IPS-15b (cell line): Measurements from ENCODE around the gene ITCH.

Experiments
- H3K27me3 ChIP-seq: one replicate; pipeline ENCODE4 v1.6.1; 2013; ENCODE audit warnings: low read length; ENCODE audit not compliant: control insufficient read depth, insufficient read depth
- H3K36me3 ChIP-seq: one replicate; pipeline ENCODE4 v1.6.1; 2013; ENCODE audit warnings: low read length; ENCODE audit not compliant: control insufficient read depth, insufficient read depth
- H3K4me1 ChIP-seq: one replicate; pipeline ENCODE4 v1.6.1; 2013; ENCODE audit warnings: mild to moderate bottlenecking, low read length; ENCODE audit not compliant: control insufficient read depth, insufficient read depth
- H3K4me3 ChIP-seq: one replicate; pipeline ENCODE4 v1.5.1; 2013; ENCODE audit warnings: low read depth, low read length
- H3K9ac ChIP-seq: one replicate; pipeline ENCODE4 v1.6.1; 2013; ENCODE audit warnings: low read depth, mild to moderate bottlenecking, low read length
- H3K9me3 ChIP-seq: one replicate; pipeline ENCODE4 v1.6.1; 2013; ENCODE audit warnings: mild to moderate bottlenecking, low read length; ENCODE audit not compliant: control insufficient read depth, insufficient read depth

ITCH gene

GRCh38 chr20:34449674-34450592 is 86.9 kb downstream of the ITCH start:
- H3K9me3 ChIP-seq = no peaks in the 10 kb centered on the region
- H3K4me3 ChIP-seq = no peak overlapping the region
- no peaks in the 10 kb centered on the region for H3K27me3 ChIP-seq
- H3K4me1 ChIP-seq = no peaks in the 10 kb centered on the region
- no peak overlapping the region for H3K9ac ChIP-seq
- H3K36me3 ChIP-seq = peaks cover 2% of the 10 kb centered on the region

GRCh38 chr20:34452281-34452982 is 89.4 kb downstream of the ITCH start:
- no peaks in the 10 kb centered on the region for H3K4me1 ChIP-seq
- no peaks in the 10 kb centered on the region for H3K27me3 ChIP-seq
- H3K9me3 ChIP-seq = no peaks in the 10 kb centered on the region
- H3K4me3 ChIP-seq = no peak overlapping the region
- no peaks in the 10 kb centered on the region for H3K36me3 ChIP-seq
- no peak overlapping the region for H3K9ac ChIP-seq

- Histone ChIP-seq H3K9ac (no peak overlapping the region), H3K27me3 (no peaks in the 10 kb centered on the region), H3K9me3 (no peaks in the 10 kb centered on the region), H3K4me1 (no peaks in the 10 kb centered on the region), H3K4me3 (no peak overlapping the region), H3K36me3 (peaks cover 17% of the 10 kb centered on the region)
Measured at GRCh38 chr20:34458631-34459030, 95.6 kb downstream of the ITCH start.

GRCh38 chr20:34459209-34459897 is 96.3 kb downstream of the ITCH start:
- H3K4me1 ChIP-seq = no peaks in the 10 kb centered on the region
- no peaks in the 10 kb centered on the region for H3K9me3 ChIP-seq
- no peak overlapping the region for H3K4me3 ChIP-seq
- no peak overlapping the region for H3K9ac ChIP-seq
- H3K36me3 ChIP-seq = peaks cover 17% of the 10 kb centered on the region
- no peaks in the 10 kb centered on the region for H3K27me3 ChIP-seq

- H3K9ac ChIP-seq = no peak overlapping the region
- no peaks in the 10 kb centered on the region for H3K9me3 ChIP-seq
- H3K4me1 ChIP-seq = no peaks in the 10 kb centered on the region
- H3K27me3 ChIP-seq = no peaks in the 10 kb centered on the region
- peaks cover 17% of the 10 kb centered on the region for H3K36me3 ChIP-seq
- no peak overlapping the region for H3K4me3 ChIP-seq
Measured at GRCh38 chr20:34461779-34462087, 98.7 kb downstream of the ITCH start.

GRCh38 chr20:34468951-34469350 is 105.9 kb downstream of the ITCH start:
- no peaks in the 10 kb centered on the region for H3K9me3 ChIP-seq
- no peaks in the 10 kb centered on the region for H3K27me3 ChIP-seq
- H3K9ac ChIP-seq = no peak overlapping the region
- H3K4me3 ChIP-seq = no peak overlapping the region
- H3K4me1 ChIP-seq = no peaks in the 10 kb centered on the region
- H3K36me3 ChIP-seq = no peaks in the 10 kb centered on the region

- no peaks in the 10 kb centered on the region for H3K36me3 ChIP-seq
- no peak overlapping the region for H3K4me3 ChIP-seq
Measured at GRCh38 chr20:34472246-34472925, 109.3 kb downstream of the ITCH start.

GRCh38 chr20:34473262-34473883 is 110.3 kb downstream of the ITCH start:
- Histone ChIP-seq H3K4me1 (no peaks in the 10 kb centered on the region), H3K27me3 (no peaks in the 10 kb centered on the region), H3K4me3 (no peak overlapping the region), H3K9me3 (no peaks in the 10 kb centered on the region), H3K36me3 (no peaks in the 10 kb centered on the region), H3K9ac (no peak overlapping the region)

More at GRCh38 chr20:34472246-34472925, 109.3 kb downstream of the ITCH start:
- Histone ChIP-seq H3K4me1 (no peaks in the 10 kb centered on the region), H3K27me3 (no peaks in the 10 kb centered on the region), H3K9me3 (no peaks in the 10 kb centered on the region), H3K9ac (no peak overlapping the region)

- Histone ChIP-seq H3K36me3 (peaks cover 6% of the 10 kb centered on the region), H3K9ac (no peak overlapping the region), H3K9me3 (no peaks in the 10 kb centered on the region)
Measured at GRCh38 chr20:34475979-34476736, 113.1 kb downstream of the ITCH start.

GRCh38 chr20:34479627-34480026 is 116.6 kb downstream of the ITCH start:
- H3K27me3 ChIP-seq = no peaks in the 10 kb centered on the region
- peaks cover 16% of the 10 kb centered on the region for H3K36me3 ChIP-seq
- H3K9me3 ChIP-seq = no peaks in the 10 kb centered on the region
- no peaks in the 10 kb centered on the region for H3K4me1 ChIP-seq
- no peak overlapping the region for H3K9ac ChIP-seq
- H3K4me3 ChIP-seq = no peak overlapping the region

More at GRCh38 chr20:34475979-34476736, 113.1 kb downstream of the ITCH start:
- Histone ChIP-seq H3K4me3 (no peak overlapping the region), H3K27me3 (no peaks in the 10 kb centered on the region), H3K4me1 (no peaks in the 10 kb centered on the region)
